Measurements from ENCODE around the gene RAP1B. TPM values are rescaled to one million over a fixed set of nuclear protein-coding genes. Genes with fewer than 3 reads are reported as not detected.

RAP1B gene
- total RNA-seq: 48.6 TPM
- long read RNA-seq, full-length matches to known transcripts: 45 of 51 reads
- long read RNA-seq, partial matches to known transcripts: 2 of 51 reads
- long read RNA-seq, other reads (novel, unspliced or antisense): 4 of 51 reads

DNA sequence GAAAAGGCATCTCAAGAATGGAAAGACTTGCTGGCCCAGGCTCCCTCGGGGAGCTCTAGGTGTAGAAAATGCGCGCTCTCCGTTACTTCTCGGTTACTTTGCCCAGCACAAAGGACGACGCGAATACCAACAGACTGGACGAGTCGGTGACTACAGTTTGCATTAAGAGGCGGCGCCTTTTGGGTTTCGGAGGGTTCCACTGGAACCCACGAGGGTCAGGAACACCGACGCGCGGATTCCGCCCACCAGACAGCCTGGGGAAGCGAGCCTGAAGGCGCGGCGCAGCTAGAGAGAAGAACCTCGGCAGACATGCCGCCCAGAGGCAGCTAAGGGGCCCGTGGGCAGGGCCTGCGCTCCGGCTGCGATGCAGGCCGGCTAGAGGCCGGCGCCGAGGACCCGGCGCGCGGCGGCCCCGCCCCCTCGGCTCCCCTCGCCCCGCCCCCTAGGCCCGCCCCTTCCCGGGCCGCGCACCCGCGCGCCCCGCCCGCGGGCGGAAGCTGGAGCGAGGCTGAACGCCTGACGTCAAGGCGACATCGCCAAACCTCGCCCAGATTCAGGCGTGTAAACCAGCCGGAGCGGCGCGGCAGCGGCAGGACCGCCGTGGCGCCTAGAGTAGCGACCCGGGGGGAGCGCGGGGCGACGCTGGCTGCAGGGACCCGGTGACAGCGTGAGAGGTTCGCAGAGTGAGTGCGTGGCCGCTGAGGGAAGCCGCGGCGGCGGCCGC lies at the start of gene RAP1B:
Gene RAP1B, plus strand, starts transcription at position 530 of the 724 bp plus-strand sequence. CDS start 37,826 bp downstream, outside the sequence.
- intact Hi-C loops (cut with DNase I): loop anchor here (2.0 to 5.0 kb wide), 6 partner anchors 73 to 278 kb away; partner anchors contain the start of genes MDM1, MDM2 and NUP107
- DNase-seq (ENCODE audit: low spot score): peak; percentile 96

- intact Hi-C loops (cut with DNase I): no loop called here
- DNase-seq (ENCODE audit: low spot score): no peak
Measured at GRCh38 chr12:68561830-68562229, 48.9 kb upstream of the RAP1B start.

DNA sequence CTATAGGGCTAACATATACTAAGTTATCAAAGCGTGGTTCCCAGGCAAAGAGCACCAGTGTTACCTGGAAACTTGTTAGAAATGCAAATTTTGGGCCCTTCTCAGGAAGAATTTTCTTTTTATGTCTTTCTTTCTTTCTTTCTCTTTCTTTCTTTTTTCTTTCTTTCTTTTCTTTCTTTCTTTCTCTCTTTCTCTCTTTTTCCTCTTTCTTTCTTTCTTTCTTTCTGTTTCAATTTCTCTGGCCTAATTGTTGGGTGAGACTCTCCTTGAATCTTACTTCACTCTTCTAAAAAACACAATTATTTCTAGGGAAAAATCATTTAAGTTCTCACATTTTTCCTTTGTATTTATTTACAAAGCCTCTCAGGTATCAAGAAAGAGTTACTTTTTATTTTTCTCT lies 46.5 kb upstream of the RAP1B start:
- DNase-seq (ENCODE audit: low spot score): no peak
- intact Hi-C loops (cut with DNase I): no loop called here

DNA sequence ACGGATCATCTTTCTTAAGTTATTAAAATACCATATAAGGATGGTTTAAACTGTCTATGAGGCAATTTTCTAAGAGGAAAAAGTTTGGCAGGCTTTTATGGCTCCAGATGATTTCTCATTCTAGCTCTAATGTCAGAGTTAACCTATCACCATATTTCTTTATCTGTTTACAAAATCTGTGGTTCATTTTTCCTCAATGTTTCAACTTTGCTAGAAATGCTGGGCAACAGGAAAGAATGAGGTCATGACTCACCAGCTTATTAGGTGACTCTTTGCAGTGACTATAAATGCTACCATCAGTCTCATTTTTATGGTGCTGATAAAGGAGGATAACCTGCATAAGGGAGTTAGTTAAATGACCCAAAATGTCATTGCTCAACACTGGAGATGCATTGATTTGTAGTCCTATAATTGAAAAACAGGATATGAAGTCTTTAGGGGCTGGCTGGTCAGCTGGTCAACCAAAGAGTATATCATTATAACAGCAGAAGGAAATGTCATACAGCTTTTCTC lies 45.3 kb upstream of the RAP1B start:
- DNase-seq (ENCODE audit: low spot score): no peak
- intact Hi-C loops (cut with DNase I): no loop called here

GRCh38 chr12:68568922-68569569 lies 41.7 kb upstream of the RAP1B start:
- intact Hi-C loops (cut with DNase I): no loop called here
- no peak for DNase-seq (ENCODE audit: low spot score)

GRCh38 chr12:68572661-68573060 lies 38.0 kb upstream of the RAP1B start:
- intact Hi-C loops (cut with DNase I): no loop called here
- no peak for DNase-seq (ENCODE audit: low spot score)

GRCh38 chr12:68573406-68573805 lies 37.3 kb upstream of the RAP1B start:
- intact Hi-C loops (cut with DNase I): no loop called here

DNA sequence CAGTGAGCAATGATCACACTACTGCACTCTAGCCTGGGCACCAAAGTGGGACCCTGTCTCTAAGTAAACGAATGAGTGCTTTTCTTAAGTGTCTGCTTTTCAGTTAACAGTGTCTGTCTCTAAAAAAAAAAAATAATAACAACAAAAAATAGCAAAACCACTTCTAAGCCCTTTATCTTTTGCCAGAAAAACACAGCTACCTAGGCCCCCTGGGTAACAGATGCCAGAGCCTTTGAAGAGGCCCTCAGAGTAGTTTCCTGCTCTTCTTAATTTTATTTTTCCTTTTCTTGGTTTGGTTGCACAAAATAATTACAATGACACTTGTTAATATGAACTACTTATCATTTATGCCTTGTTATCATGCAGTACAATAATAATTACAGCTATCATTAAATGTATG lies 32.8 kb upstream of the RAP1B start:
- intact Hi-C loops (cut with DNase I): no loop called here
- DNase-seq (ENCODE audit: low spot score): no peak

More at GRCh38 chr12:68573406-68573805, 37.3 kb upstream of the RAP1B start:
- DNase-seq (ENCODE audit: low spot score): no peak

GRCh38 chr12:68578765-68579164 lies 31.9 kb upstream of the RAP1B start:
- intact Hi-C loops (cut with DNase I): no loop called here
- no peak for DNase-seq (ENCODE audit: low spot score)

DNA sequence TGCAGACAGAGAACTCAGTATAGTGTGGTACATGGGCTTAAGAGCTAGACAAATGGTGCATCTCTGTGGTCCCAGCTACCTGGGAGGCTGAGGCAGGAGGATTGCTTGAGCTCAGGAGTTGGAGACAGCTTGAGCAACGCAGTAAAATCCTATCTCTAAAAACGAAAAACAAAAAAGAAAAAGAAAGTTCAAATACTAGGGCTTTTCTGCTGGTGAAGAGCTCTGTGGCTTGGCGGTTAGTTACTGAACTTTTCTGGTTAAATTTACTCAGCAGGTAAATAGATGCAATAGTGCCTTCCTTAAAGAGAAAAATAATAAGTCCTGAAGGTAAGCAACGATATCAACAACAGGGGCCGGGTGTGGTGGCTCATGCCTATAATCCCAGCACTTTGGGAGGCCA lies 31.4 kb upstream of the RAP1B start:
- intact Hi-C loops (cut with DNase I): no loop called here

GRCh38 chr12:68580911-68581310 lies 29.8 kb upstream of the RAP1B start:
- intact Hi-C loops (cut with DNase I): no loop called here

More for the DNA sequence above, 31.4 kb upstream of the RAP1B start:
- DNase-seq (ENCODE audit: low spot score): no peak

GRCh38 chr12:68581926-68582325 lies 28.8 kb upstream of the RAP1B start:
- no peak for DNase-seq (ENCODE audit: low spot score)
- intact Hi-C loops (cut with DNase I): no loop called here

More at GRCh38 chr12:68580911-68581310, 29.8 kb upstream of the RAP1B start:
- DNase-seq (ENCODE audit: low spot score): no peak

GRCh38 chr12:68585966-68586365 lies 24.7 kb upstream of the RAP1B start:
- intact Hi-C loops (cut with DNase I): no loop called here
- no peak for DNase-seq (ENCODE audit: low spot score)

DNA sequence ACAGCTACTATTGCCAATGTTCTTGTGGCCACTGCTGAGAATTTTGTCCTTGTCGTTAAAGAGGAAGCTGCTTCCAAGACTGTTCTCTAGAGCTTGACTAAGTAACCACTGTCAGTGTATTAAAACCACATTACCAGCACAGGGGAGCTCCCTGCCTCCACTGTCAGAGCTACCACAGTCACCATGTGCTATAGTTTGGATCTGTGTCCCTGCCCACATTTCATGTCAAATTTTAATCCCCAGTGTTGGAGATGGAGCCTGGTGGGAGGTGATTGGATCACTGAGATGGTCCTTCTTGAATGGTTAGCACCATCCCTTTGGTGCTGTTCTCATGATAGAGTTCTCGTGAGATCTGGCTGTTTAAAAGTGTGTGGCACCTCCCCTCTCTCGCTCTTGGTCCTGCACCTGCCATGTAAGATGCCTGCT lies 23.2 kb upstream of the RAP1B start:
- intact Hi-C loops (cut with DNase I): no loop called here

DNA sequence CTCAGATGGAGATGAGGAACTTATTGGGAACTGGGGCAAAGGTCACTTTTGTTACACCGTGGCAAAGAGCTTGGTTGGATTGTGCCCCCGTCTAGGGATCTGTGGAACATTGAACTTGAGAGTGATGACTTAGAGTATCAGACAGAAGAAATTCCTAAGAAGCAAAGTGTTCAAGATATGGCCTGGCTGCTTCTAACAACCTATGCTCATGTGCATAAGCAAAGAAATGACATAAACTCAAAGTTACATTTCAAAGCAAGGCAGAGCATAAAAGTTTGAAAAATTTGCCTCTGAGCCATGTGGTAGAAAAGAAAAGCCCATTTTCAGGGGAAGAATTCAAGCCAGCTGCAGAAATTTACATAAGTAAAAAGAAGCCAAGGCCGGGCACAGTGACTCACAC lies 21.5 kb upstream of the RAP1B start:
- DNase-seq (ENCODE audit: low spot score): no peak

More for the DNA sequence above, 23.2 kb upstream of the RAP1B start:
- DNase-seq (ENCODE audit: low spot score): no peak

DNA sequence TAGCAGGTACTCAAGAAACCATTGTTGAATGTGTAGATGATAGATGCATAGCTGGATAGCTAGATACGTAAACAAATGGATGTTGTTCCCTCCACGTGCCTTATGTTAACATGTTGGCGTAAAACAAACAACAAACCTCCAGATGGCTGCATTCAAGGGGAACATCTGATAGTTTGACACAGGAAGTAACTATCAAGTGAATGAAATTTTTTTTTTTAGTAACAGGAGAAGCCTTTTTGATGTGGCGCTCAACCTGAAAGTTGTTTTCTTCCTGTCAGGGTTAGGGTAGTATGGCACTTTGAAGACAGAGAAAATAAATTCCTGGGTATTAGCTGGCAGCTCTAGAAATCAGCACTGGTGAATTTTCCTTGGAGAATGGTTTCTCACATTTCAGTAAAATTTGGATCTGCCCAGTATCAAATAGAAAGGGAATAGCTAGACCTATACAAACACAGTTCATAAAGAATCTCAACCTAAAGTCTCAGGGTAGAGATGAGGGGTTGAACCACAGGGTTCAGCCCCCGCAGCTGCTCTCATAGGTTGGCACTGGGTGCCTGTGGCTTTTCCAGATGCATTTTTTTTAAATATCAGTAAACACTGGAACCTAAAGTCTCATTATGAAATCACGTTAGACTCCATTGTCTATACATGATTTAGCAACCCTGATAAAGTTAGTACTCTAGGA lies 18.8 kb upstream of the RAP1B start:
- intact Hi-C loops (cut with DNase I): no loop called here
- DNase-seq (ENCODE audit: low spot score): no peak

More for the DNA sequence above, 21.5 kb upstream of the RAP1B start:
- intact Hi-C loops (cut with DNase I): no loop called here

DNA sequence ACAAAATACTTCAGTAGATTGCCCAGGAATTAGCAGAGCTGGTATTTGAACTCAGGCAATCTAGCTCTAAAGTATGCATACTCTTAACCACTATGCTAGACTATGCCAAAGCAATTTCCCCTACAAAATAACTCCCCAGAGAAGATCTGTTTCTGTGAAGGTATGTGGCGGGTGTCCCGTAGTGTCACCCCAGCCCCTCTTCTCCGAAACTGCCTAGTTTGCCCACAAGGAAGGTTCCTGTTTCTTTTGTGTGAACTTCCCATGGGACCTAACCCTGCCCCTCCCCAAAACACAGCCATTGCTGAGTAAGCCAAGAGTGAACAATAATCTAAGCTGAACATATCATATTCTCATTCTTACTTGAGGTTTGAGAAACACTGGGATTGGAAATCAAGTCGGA lies 15.5 kb upstream of the RAP1B start:
- no peak for DNase-seq (ENCODE audit: low spot score)
- intact Hi-C loops (cut with DNase I): no loop called here

DNA sequence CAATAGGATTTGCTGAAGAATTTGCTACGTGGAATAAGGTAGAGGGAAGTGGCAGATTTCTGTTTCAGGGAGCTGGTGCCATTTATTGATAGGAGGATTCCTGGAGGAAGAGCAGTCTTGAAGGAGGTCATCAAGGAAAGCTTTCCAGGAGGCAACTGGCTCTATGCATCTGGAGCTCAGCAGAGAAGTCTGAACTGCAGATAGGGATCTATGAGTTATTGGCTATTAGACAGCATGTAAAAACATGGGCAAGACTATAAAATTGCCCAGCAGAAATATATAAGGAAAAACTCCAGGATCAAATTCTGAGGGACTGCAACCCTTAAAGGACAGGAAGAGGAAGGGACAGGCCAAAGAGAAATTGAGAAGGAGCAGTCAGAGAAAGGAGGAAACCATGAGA lies 8.9 kb upstream of the RAP1B start:
- intact Hi-C loops (cut with DNase I): no loop called here
- no peak for DNase-seq (ENCODE audit: low spot score)

- intact Hi-C loops (cut with DNase I): no loop called here
- no peak for DNase-seq (ENCODE audit: low spot score)
Measured at GRCh38 chr12:68602720-68603119, 8.0 kb upstream of the RAP1B start.

- DNase-seq (ENCODE audit: low spot score): no peak
- intact Hi-C loops (cut with DNase I): no loop called here
Measured at GRCh38 chr12:68608191-68608590, 2.5 kb upstream of the RAP1B start.

Data from cardiac septum (tissue), 1 donor.